OCI-LY1 (cell line): Measurements from ENCODE around the gene GALNT18.

ENCODE experiments used
- EZH2 ChIP-seq: fragments of 200-600 bp; sonication (generic), shearing (Covaris generic); IDR thresholded peaks from 2 replicates; pipeline ENCODE4 v1.8.0; 2017; ENCODE audit warnings: borderline replicate concordance, mixed run types, mild to moderate bottlenecking, antibody characterized with exemption, low read length, moderate library complexity, mixed read lengths
- TF ChIP-seq, protein P1 (sequence below): fragments of 200-600 bp; sonication (generic), shearing (Covaris generic); IDR thresholded peaks from 2 replicates; pipeline ENCODE4 v1.5.1; 2017; ENCODE audit warnings: mild to moderate bottlenecking, antibody characterized with exemption, low read length, moderate library complexity, mixed read lengths

DNA sequence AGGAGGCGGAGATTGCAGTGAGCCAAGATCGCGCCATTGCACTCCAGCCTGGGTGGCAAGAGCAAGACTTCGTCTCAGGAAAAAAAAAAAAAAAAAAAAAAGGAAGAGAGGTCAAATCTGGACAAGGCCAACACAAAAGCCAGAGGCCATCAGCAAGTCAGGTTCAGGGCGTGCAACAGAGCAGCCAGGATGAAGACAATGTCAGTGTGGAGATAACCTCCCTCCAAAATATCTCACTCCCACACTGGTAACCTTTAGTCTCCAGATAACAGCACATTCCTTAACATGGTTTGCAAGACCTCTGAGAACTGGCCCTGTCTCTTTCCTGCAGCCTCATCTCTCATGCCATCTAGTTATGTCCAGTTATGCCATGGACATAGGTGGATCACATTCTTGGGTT is 273.5 kb downstream of the GALNT18 start:
- TF ChIP-seq, protein P1, sequence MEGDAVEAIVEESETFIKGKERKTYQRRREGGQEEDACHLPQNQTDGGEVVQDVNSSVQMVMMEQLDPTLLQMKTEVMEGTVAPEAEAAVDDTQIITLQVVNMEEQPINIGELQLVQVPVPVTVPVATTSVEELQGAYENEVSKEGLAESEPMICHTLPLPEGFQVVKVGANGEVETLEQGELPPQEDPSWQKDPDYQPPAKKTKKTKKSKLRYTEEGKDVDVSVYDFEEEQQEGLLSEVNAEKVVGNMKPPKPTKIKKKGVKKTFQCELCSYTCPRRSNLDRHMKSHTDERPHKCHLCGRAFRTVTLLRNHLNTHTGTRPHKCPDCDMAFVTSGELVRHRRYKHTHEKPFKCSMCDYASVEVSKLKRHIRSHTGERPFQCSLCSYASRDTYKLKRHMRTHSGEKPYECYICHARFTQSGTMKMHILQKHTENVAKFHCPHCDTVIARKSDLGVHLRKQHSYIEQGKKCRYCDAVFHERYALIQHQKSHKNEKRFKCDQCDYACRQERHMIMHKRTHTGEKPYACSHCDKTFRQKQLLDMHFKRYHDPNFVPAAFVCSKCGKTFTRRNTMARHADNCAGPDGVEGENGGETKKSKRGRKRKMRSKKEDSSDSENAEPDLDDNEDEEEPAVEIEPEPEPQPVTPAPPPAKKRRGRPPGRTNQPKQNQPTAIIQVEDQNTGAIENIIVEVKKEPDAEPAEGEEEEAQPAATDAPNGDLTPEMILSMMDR = no peak
- no peak for TF ChIP-seq EZH2
